ENCODE data around the gene SYT8.

The SYT8 gene

GRCh38 chr11:1791912-1792311, 42.9 kb upstream of the SYT8 start:
- no peak for TF ChIP-seq EZH2 (IDR thresholded peaks at IDR 0.05; ENCODE audit: borderline replicate concordance, low read depth, low read length, severe bottlenecking)
- TF ChIP-seq, protein P1, sequence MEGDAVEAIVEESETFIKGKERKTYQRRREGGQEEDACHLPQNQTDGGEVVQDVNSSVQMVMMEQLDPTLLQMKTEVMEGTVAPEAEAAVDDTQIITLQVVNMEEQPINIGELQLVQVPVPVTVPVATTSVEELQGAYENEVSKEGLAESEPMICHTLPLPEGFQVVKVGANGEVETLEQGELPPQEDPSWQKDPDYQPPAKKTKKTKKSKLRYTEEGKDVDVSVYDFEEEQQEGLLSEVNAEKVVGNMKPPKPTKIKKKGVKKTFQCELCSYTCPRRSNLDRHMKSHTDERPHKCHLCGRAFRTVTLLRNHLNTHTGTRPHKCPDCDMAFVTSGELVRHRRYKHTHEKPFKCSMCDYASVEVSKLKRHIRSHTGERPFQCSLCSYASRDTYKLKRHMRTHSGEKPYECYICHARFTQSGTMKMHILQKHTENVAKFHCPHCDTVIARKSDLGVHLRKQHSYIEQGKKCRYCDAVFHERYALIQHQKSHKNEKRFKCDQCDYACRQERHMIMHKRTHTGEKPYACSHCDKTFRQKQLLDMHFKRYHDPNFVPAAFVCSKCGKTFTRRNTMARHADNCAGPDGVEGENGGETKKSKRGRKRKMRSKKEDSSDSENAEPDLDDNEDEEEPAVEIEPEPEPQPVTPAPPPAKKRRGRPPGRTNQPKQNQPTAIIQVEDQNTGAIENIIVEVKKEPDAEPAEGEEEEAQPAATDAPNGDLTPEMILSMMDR (IDR thresholded peaks at IDR 0.05; ENCODE audit: borderline replicate concordance, extremely low read depth, low read length, poor library complexity, severe bottlenecking) = no peak
- Histone ChIP-seq H3K36me3 (ENCODE audit: insufficient read depth, low read length) (no peaks in the 10 kb centered on the region), H3K9me3 (ENCODE audit: insufficient read depth, low read length, severe bottlenecking) (no peaks in the 10 kb centered on the region), H3K9ac (ENCODE audit: low read depth, low read length) (no peak overlapping the region), H3K4me3 (ENCODE audit: low read depth in 1 of 2, low read length in 2 of 2) (no peak overlapping the region), H2AFZ (ENCODE audit: low read depth, low read length) (no peak overlapping the region), H3K4me2 (ENCODE audit: insufficient read depth, low read length) (no peak overlapping the region), H3K4me1 (ENCODE audit: insufficient read depth, low read length) (peaks cover 12% of the 10 kb centered on the region), H3K27ac (ENCODE audit: low read length) (no peak overlapping the region), H3K27me3 (ENCODE audit: insufficient read depth, low read length, poor library complexity) (no peaks in the 10 kb centered on the region), H3K79me2 (ENCODE audit: insufficient read depth, low read length) (no peaks in the 10 kb centered on the region), H4K20me1 (ENCODE audit: insufficient read depth, low read length) (no peaks in the 10 kb centered on the region)
- no peak for DNase-seq
- ATAC-seq (ENCODE audit: insufficient read depth, low read depth) = no peak

DNA sequence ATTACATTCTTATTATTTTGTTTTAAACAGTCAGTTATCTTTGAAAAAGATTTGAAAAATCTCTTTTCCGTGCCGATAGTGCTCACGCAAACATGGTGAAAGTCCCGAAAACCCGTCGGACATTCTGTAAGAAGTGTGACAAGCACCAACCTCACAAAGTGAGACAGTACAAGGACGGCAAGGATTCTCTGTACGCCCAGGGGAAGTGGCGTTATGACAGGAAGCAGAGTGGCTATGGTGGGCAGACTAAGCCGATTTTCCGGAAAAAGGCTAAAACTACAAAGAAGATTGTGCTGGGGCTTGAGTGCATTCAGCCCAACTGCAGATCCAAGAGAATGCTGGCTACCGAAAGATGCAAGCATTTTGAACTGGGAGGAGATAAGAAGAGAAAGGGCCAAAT, 42.3 kb upstream of the SYT8 start:
- H3K9me3 ChIP-seq (ENCODE audit: insufficient read depth, low read length, severe bottlenecking) = no peaks in the 10 kb centered on the region
- peaks cover 12% of the 10 kb centered on the region for H3K4me1 ChIP-seq (ENCODE audit: insufficient read depth, low read length)
- H2AFZ ChIP-seq (ENCODE audit: low read depth, low read length) = no peak overlapping the region
- H4K20me1 ChIP-seq (ENCODE audit: insufficient read depth, low read length) = no peaks in the 10 kb centered on the region
- no peaks in the 10 kb centered on the region for H3K79me2 ChIP-seq (ENCODE audit: insufficient read depth, low read length)
- no peaks in the 10 kb centered on the region for H3K27me3 ChIP-seq (ENCODE audit: insufficient read depth, low read length, poor library complexity)
- no peak overlapping the region for H3K4me3 ChIP-seq (ENCODE audit: low read depth in 1 of 2, low read length in 2 of 2)
- TF ChIP-seq, protein P1 (IDR thresholded peaks at IDR 0.05; ENCODE audit: borderline replicate concordance, extremely low read depth, low read length, poor library complexity, severe bottlenecking) = no peak
- TF ChIP-seq EZH2 (IDR thresholded peaks at IDR 0.05; ENCODE audit: borderline replicate concordance, low read depth, low read length, severe bottlenecking) = no peak
- ATAC-seq (ENCODE audit: insufficient read depth, low read depth) (peak; percentile 59; the same call in 2 of the 3 replicates), DNase-seq (peak; percentile 51)
- H3K27ac ChIP-seq (ENCODE audit: low read length) = no peak overlapping the region
- no peaks in the 10 kb centered on the region for H3K36me3 ChIP-seq (ENCODE audit: insufficient read depth, low read length)
- no peak overlapping the region for H3K9ac ChIP-seq (ENCODE audit: low read depth, low read length)
- peak overlapping the region; percentile 27; the same call in 1 of the 2 replicates for H3K4me2 ChIP-seq (ENCODE audit: insufficient read depth, low read length)

DNA sequence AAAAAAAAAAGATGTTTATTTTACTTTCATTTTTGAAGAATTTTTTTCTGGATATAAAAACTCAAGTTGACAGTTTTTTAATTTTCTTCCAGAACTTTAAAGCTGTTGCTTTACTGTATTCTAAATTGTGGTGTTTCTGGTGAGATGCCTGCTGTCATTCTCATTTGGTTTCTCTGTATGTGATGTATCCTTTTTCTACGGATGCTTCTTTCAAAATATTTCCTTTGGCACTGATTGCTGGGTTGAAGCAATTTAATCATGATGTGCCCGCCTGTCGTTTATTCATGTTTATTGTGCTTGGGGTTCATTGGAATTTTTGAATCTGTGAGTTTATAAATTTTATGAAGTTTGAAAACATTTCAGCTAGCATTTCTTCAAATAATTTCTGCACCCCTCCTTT, 41.7 kb upstream of the SYT8 start:
- Histone ChIP-seq H3K9me3 (ENCODE audit: insufficient read depth, low read length, severe bottlenecking) (no peaks in the 10 kb centered on the region), H3K4me1 (ENCODE audit: insufficient read depth, low read length) (peaks cover 12% of the 10 kb centered on the region), H3K4me3 (ENCODE audit: low read depth in 1 of 2, low read length in 2 of 2) (no peak overlapping the region), H3K36me3 (ENCODE audit: insufficient read depth, low read length) (no peaks in the 10 kb centered on the region), H3K27ac (ENCODE audit: low read length) (no peak overlapping the region), H2AFZ (ENCODE audit: low read depth, low read length) (no peak overlapping the region), H3K9ac (ENCODE audit: low read depth, low read length) (no peak overlapping the region), H3K4me2 (ENCODE audit: insufficient read depth, low read length) (0 out of 2 replicates have a peak overlapping the region, but pooled peaks have one; percentile 14), H3K79me2 (ENCODE audit: insufficient read depth, low read length) (no peaks in the 10 kb centered on the region), H3K27me3 (ENCODE audit: insufficient read depth, low read length, poor library complexity) (no peaks in the 10 kb centered on the region), H4K20me1 (ENCODE audit: insufficient read depth, low read length) (no peaks in the 10 kb centered on the region)
- ATAC-seq (ENCODE audit: insufficient read depth, low read depth) = no peak
- TF ChIP-seq EZH2 (IDR thresholded peaks at IDR 0.05; ENCODE audit: borderline replicate concordance, low read depth, low read length, severe bottlenecking) = no peak
- TF ChIP-seq, protein P1 (IDR thresholded peaks at IDR 0.05; ENCODE audit: borderline replicate concordance, extremely low read depth, low read length, poor library complexity, severe bottlenecking) = no peak
- DNase-seq = no peak
